Stimulated activated CD4-positive, alpha-beta T cell treated with anti-CD3 and anti-CD28 coated beads, Interleukin-1b, Interleukin-23, amount 100 ng/mL, for 1 hour (primary cell): ENCODE results near the gene SMAD3.
A peak's percentile ranks its signal among the peaks of the same experiment; 100 is the strongest.
"Not testable (repeated sequence)": the region's sequence is repeated elsewhere in the genome, so short reads cannot be mapped to it uniquely, and the experiment has no call there.

Source experiments
- DNase-seq, 2 donors: peaks; one replicate each; pipeline ENCODE4 v3.0.0-alpha.2; 2020; ENCODE audit warnings: low read depth in 2 of 2

SMAD3 gene

DNA sequence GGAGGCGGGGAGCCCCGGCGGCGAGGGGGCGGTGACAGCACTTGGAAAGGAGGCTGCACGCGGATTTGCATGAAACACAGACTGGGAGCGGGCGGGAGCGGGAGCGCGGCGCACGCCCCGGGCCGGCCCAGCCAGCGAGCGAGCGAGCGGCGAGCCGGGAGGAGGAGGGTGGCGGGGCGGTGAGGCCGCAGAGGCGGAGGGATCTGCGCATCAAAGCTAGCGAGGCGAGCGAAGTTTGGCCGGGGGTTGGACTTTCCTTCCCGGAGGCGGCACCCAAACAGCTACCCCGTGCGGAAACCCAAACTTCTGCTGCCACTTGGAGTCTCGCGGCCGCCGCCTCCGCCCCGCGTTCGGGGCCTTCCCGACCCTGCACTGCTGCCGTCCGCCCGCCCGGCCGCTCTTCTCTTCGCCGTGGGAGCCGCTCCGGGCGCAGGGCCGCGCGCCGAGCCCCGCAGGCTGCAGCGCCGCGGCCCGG lies at the start of gene SMAD3:
SMAD3 (plus strand) TSS at position 72 of the 475 bp plus-strand sequence. CDS start 553 bp downstream, outside the sequence.
- DNase-seq = peak in 1 of 2 donors; percentile 30

DNA sequence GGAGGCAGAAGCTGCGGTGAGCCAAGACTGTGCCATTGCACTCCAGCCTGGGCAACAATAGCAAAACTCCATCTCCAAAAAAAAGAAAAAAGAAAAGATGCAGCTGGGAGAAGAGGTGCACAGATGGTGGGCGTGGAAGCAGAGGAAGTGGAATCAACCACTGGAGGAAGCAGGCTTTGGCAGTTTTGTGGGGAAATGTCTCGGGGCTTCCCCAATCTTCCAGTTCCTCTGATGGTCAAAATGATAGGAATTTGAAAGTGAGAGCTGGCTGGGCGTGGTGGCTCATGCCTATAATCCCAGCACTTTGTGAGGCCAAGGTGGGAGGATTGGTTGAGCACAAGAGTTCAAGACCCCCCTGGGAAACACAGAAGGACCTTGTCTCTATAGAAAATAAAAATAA lies 48.1 kb upstream of the SMAD3 start:
- DNase-seq = no peak

DNA sequence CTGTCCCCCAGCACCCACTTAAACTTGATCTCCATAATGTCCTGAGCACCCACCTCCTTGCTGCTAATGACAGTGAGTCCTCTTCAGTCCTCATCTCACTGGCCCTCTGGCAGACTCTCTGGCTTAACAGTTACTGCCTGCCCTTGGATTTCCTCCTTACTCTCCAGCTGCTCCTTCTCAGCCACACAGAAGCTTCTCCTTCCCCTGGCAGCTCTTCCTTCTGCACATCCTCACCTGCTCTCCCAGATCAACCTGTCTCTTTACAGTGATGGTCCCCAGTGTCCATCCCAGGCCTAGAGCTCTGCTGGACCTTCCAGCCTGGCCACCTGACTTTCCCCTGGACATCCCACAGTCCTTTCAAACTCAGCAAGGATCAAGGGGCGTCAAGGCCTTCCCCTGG lies 47.4 kb upstream of the SMAD3 start:
- DNase-seq = no peak

DNA sequence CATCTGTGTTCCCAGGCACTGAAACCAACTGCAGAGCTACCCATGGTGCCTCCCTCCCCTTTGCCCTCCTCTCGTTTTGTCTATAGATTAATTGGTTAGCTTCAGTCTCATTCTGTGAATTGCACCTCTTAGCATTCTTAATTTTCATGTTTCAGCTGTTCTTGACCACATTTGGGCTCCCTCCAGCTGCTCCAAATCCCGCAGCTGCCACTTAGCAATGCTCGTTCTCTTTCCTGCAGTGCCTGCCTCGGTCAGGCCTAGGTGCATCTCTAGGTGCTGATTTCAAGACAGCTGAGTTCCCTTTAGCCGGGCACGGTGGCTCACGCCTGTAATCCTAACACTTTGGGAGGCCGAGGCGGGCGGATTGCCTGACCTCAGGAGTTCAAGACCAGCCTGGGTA lies 47.0 kb upstream of the SMAD3 start:
- DNase-seq = no peak

DNA sequence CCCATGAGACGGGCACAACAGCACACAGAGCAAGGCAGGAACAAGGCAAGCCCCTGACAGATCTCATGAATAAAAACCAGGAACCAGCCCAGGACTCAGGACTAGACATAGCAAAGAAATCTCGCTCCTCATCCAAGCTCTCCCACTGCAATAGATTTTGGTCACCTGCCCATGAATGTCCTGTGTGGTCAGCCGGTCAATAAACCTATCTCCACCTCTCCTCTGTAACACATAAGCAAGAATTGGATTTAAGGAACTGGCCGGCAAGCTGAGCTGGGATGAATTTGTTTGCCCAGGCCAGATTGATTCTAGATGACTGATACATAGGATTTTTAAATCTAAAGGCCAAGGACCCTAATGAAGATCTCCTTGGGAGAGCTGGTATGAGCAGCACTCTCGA lies 46.3 kb upstream of the SMAD3 start:
- no peak for DNase-seq

DNA sequence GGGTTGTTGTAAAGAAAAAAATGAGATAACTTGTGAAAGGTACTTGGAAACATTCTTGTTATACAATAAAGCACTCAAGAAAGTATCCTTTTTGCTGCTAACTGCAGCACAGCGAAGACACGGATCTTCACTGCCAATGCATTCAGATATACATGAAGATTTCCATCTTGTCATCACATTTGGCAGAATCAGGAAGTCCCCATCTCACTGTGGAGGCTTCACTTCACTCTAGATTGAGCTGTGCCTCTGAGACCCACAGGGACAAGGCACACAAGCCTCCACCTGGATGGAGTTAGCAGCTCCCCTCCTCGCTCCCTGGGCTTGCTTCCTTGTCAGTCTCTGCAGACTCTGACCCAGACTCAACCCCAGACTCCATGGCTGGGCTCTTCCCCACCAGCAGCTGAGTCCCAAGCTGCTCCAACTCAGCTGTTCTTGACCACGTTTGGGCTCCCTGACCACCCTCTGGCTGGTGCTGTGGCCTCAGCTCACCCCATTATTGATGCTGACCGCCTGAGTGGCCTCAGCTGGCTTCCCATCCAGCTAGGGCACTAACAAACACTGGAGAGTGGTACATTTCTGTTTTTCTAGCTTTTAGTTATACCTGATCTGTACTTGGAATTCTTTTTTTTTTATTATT lies 45.4 kb upstream of the SMAD3 start:
- no peak for DNase-seq

DNA sequence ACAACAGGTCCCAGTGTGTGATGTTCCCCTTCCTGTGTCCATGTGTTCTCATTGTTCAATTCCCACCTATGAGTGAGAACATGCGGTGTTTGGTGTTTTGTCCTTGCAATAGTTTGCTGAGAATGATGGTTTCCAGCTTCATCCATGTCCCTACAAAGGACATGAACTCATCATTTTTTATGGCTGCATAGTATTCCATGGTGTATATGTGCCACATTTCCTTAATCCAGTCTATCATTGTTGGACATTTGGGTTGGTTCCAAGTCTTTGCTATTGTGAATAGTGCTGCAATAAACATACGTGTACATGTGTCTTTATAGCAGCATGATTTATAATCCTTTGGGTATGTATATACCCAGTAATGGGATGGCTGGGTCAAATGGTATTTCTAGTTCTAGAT lies 44.7 kb upstream of the SMAD3 start:
- not testable (repeated sequence) for DNase-seq

DNA sequence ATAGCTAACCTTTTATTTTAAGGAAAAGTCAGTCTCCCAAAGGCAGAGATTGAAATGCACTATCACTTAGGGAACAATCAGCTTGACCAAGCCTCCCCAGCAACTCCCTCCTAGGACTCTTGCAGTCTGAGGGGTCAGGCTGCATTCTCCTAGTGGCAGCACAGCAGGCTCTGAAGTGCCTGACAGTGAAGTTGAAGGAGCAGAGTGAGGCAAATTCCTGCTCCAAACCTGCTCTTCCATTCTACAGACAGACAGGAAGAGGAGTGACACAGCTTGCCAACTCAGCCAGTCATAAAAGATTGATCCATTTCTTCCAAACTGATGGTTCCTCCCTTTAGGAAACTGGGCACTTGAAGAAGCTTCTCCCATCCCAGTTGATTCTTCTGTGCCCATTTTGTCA lies 43.9 kb upstream of the SMAD3 start:
- no peak for DNase-seq

DNA sequence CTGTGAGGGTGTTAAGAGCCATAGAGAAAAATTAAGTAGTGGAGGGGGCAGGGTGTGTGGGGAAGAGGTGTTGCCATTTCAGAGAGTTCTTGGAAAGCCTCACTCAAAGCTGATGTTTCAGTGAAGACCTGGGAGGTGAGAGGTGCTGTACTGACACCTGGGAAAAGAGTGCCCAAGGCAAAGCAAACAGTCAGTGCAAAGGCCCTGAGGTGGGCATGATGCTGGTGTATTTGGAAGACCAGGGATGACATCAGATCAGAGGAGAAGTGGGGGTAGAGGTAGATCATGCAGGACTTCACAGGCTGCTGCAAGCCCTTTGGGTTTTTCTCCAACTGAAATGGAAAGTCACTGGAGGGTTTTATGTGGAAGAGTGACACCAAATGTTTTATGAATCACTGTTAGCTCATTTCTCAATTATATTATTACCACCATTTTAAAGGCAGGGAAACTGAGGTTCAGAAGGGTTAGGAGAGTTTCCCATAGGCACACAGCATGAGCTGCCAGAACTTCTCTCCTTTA lies 42.8 kb upstream of the SMAD3 start:
- DNase-seq = no peak

DNA sequence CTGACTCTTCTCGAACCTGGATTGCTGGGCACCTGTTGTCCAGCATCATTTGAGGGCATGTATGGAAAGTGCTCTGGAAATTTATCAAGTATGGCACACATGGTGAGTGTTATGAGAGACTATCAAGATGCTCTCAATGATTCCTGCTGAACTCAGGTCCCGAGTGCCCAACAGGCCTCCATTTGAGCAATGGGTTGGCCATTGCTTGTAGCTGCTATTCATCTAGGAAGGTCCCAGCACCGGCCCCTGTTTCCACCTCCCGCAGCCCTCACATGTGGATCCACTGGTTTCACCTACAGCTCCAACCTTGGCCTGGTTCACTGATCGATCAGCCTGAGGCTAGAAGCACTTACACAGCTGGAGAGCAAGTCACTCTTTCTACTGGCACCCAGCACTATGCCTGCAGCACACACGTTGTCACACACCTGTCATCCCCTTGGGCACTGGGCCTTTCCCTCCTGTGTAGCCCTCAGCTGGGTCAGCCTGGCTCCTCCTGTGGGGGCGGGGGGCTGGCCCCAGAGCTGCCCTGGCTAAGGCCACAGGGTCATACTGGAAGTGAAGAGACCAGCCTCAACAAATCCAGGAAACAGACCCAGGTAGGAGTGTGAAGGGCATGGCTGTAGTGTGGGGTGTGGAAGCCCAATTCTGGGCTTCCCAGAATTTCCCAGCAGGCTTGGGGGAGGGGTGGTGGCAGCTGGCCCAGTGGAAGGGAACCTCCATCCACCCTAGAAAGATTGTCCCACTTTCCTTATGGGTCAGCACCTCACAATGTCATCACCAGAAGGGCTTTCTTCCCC lies 41.7 kb upstream of the SMAD3 start:
- DNase-seq = no peak

DNA sequence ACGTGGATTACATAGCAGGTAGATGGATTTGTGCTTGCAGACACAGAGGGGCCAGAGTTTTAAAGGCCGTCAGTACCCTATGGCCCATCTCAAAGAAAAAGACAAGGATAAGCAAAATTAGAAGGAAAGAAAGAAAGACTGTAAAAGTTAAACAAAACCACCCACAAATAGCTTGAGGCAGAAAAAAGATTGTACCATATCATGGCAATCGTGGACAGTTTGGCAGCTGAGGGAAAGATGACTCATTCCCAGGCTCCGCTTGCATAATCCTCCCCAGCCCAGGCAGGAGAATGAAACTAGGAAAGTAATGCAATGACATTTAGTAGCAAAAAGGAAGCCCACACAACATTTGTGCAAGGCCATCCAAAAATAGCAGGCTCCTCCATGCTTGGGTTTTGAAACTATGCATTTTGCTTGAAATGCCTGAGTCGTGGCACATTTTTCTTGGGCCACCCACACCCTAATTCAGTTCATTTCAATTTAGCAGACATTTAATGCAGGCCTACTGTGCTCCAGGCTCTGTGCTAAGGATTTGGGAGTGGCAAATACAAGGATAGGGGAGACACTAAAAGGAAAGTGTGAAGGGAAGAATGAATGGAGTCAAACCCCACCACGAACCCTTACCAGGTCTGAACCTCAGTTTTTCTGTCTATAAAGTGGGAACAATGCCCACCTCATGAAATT lies 40.9 kb upstream of the SMAD3 start:
- no peak for DNase-seq

DNA sequence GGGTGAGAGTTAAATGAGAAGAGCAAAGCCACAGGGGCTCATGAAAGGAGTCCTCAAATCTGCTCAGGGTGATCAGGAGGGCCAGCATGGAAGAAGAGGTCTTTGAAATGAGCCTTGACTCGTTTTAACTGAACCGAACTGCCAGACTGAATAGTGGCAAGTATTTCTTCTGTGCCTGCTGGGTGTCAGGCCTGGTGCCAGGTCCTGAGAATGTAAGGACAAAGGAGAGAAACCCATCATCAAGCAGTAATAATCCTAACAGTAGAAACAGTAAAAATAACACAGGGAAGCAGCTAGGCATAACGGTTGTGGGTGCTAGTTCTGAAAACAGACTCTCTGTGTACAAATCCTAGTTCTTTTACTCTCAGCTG lies 40.4 kb upstream of the SMAD3 start:
- no peak for DNase-seq

DNA sequence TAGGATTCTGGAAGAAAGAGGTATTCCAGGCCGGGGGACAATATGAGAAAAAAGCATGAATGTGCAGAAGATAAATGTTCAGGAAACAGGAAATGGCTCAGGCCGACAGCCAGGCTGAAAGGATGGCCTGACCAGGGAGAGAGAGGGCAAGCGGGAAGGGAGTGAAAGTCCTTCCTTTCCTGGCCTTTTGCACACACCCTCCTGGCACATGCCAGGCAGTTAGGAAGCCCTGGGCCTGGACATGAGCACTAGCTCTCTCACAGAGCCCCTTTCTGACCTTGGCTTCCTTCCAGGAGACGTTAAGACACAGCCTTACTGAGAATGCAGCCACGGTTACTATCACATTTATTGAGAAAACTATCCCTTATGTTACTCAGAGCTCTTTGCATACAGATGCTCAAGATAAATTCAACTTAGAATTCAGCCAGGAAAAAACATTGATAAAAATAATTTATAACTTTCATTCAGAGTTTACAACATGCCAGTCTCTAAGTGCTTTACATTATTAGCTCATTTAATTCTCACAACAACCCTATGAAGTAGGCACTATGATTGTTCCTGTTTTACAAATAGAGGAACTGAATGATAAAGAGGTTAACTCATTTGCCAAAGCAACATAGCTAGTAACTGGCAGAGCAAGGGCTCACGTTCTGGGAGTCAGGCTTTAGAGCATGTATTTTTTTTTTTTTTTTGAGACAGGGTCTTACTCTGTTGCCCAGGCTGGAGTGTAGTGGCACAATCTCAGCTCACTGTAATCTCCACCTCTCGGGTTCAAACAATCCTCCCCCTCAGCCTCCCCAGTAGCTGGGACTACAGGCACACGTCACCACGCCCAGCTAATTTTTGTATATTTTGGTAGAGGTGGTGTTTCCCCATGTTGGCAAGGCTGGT lies 39.4 kb upstream of the SMAD3 start:
- no peak for DNase-seq

DNA sequence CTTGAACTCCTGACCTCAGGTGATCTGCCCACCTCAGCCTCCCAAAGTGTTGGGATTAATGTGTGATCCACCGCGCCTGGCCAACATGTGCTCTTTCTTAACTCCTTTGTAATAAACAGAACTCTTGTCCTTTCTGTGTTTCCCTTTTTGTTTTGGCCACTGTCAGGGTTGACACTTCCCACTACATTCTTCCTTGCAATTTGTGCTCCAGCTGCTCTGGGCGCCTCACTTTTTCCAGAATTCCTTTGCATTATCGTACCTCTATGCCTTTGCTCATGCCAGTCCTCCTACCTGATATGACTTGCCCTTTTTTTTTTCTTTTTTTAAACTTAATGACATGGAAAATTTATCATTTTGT lies 38.8 kb upstream of the SMAD3 start:
- no peak for DNase-seq

DNA sequence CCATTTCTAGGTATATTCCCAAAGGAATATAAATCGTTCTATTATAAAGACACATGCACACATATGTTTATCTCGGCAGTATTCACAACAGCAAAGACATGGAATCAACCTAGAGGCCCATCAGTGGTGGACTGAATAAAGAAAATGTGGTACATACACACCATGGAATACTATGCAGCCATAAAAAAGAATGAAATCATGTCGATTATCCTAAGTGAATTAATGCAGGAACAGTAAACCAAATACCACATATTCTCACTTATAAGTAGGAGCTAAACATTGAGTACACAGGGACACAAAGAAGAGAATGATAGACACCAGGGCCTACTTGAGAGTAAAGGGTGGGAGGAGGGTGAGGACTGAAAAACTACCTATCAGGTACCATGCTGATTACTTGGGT lies 37.0 kb upstream of the SMAD3 start:
- not testable (repeated sequence) for DNase-seq

DNA sequence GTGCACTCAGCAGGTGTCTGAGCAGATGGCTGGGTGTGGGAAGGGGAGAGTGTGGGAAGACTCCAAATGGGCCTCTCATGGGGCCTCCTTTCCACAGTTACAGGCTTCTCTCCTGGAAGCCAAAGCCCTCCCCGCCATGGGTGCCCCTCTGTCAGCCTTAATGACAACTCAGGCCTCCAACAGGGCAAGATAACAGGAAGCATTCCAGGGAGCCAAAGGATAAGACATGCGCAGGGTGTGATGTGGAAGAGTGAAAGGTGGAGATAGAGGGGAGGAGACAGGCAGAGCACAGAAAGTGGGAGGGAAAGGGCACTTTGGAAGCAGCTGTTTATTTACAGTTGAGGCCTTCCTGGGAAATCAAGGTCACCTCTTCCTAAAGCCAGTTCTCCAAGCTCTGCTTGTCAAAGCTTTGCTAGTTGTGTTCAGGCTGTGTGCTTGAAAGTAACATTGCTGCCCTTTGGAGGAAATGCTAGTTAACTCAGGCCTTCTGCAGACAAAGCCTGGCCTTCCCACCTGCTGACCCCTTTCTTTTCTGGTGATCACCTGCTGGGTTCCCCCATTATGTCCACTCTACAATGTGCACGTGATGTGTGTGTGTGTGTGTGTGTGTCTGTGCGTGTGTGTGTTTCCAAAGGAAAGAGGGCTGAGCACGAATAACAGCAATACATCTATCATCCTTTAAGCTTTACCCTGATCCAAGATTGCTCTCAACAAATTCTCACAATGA lies 35.2 kb upstream of the SMAD3 start:
- DNase-seq = no peak

DNA sequence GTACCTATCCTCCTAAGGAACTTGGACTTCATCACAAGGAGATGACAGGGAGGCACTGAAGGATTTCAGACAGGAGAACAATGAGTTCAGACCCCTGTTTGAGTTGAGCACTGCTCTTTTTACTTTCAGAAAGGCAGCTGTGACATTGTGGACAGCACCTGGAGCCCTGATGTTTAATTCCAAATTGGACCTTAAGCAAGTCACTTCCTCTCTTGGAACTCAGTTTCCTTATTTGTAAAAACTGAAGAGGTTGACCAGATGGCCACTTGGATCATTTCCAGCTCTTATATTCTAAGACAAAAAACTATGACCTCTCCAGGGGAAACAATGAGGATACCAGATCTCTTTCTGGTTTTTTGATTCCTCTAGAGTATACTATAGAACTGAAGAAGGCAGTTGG lies 34.1 kb upstream of the SMAD3 start:
- DNase-seq = no peak

DNA sequence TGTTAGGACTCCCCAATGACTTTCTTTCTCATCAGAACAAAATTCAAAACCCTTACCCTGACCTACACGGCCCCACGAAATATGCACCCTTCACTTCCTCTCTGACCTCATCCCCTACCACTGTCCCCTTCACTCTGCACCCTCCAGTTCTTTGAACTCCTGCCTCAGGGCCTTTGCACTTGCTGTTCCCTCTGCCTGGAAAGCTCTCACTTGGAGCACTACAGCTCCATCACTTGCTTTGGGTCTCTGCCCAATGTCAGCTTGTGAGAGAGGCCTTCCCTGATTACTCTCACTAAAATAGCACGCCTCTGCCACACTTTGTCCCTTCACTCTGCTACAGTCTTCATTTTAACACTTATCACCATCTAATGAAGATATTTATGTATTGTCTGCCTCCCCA lies 32.8 kb upstream of the SMAD3 start:
- no peak for DNase-seq

DNA sequence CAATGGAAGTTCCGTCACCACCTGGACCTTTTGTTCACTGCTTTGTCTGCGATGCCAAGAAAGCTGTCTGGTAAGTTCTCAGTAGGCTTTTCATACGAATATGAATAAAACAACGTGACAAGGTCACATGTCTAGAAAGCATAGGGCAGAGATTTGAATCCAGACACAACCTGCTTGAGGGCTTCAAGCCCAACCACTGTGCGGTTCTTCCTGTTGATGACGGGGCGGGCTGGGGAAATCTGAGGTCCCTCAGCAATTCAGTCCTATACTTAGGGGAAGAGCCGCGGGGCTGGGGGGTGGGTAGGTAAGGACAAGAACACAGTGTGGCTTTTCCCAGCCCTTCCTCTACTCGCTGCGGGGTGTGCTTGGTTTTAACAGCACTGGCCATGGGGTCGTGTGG lies 32.4 kb upstream of the SMAD3 start:
- no peak for DNase-seq

DNA sequence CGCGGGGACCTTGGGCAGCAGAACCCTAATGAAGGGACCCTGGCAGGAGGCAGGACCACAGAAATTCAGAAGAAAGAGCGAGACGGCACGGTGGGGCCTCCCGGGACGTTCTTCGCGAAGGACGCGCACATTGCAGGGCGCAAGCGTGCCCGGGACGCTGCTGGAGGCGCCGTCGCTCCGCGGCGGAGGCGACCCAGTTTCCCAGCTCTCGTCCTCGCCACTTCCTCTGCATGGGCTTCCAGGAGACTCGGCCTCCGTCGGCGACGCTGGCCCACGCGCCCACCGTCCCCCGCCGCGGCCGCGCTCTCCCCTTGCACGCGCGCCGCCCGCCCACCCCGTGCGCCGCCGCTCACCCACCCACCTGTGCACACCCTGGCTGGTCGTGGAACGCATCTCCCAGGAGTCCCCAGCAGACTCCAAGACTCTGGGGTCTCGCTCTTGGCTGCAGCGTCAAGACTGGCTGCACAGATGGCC lies 31.8 kb upstream of the SMAD3 start:
- DNase-seq = no peak

DNA sequence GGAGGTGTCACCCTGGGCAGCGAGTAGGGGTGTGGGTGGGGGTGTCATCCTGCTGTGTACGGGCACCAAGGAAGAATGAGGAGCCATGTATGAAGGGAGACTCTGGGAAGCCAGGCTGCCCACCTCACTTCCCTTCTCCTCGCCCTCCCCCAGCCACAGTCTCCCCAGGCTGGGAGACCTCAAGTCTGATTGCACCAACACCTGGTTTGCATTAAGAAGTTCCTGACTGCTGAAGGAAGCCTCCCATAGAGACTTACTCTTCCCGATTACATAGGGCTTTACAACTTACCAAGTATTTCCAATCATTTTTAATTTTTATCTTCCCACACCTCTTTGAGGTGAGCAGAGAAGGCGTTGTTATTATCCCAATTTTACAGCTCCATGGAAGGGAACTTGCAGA lies 29.5 kb upstream of the SMAD3 start:
- no peak for DNase-seq
